ENCODE results near the gene C10orf143.
"Not testable (repeated sequence)": the region's sequence is repeated elsewhere in the genome, so short reads cannot be mapped to it uniquely, and the experiment has no call there.

The C10orf143 gene

DNA sequence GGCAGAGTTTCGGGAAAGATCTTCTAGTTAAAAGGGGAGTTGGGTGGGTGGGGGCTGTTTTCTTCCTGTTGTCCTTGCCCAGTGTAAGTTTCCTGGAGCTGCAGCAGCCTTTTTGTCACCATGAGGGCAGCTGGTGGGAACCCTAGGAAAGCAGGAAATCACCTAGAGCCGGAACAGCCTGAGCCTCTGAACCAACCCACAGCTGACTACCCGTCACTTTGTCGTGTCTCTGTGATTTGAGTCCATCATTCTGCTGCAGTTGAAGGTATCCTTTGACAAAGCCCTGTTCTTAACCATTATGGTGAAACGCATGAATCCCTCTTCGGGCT is 1.2 kb upstream of the C10orf143 start:
- DNase-seq (ENCODE audit: low read depth, low spot score) = no peak

DNA sequence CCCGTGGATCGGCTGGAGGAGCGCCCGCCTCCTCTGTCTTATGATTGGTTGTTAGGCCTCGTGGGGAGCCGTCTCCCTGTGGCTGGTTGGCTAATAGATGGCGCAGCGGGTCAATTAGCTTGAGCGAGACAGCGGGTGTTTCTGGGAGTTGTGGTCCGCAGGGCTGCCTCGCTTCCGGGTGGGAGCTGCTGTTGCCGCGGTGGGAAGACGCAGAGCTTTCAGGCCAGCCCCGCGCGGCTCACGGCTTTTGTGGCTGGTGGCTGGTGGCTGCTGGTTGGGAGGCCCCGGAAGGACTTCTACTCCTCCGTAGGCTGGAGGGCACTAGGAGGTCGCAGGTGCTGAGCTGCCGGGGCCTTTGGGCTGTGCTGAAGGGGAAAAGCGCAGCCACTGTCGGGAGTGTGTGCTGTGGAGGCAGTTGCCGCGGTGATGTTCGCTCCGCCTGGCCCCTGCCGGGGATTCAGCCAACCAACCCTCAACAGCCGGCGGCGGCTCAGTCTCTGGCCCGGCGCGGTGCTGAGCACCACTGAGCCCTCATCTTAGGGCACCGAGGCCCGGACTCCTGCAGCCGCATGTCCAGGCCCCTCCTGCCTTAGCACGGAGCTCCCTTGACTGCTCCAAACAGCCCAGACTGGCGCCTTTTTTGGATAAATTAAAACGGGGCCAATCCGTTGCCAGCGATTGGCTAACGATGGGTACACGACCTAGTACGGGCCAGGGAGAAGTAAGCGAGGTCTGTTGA is 652 bp upstream of the C10orf143 start:
- peak; percentile 90 for DNase-seq (ENCODE audit: low read depth, low spot score)

DNA sequence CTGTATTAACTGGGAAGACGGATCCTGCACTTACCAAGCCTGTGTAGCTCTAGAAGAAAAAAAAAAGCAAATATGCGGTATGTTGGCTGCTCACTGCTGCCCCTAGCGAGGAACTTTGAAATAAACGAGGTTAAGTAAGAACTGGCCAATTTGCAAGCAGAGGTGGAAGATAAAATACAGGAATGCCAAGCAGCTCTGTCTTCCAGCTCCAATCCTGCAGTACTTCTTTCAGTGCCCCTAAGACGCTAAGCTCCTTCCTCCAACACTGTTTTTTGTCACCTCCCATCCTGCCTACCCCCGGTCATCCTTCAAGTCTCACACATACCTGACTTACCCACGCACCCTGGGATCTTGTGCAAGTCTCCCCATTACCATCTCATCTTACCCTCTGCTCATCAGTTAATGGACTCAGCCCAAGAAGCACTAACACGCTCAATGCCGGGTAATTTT is 809 bp downstream of the C10orf143 start:
- peak; percentile 38 for DNase-seq (ENCODE audit: low read depth, low spot score)

DNA sequence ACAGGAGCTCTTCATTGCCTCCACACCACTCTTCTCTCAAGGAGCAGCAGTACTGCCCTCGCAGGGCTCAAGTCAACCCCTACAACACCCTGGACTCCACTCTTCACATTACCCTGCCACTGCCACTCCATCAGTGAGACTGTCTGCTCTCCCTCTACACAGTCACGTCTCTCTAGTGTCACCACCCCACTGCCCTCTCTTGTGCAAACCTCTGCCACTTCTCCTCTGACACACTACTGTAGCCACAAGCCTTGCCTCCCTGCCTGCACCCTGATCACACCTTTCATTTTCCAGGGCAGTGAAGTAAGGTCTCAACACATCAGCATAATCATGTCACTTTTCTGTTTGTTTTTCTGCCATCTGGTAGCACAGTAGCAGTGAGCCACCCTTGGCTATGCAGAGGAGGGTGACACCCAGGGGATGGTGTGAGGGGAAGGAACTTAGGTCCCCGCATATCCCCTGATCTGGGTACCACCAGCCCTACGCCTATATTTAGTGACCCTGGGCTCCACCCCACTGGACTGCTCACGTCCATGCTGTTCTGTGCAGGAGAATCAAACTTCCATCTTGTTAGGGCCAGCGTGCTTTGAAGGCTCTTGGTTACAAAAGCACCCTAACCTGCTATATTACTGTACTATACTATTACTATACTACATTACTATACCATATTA is 1.6 kb downstream of the C10orf143 start:
- DNase-seq (ENCODE audit: low read depth, low spot score) = no peak

DNA sequence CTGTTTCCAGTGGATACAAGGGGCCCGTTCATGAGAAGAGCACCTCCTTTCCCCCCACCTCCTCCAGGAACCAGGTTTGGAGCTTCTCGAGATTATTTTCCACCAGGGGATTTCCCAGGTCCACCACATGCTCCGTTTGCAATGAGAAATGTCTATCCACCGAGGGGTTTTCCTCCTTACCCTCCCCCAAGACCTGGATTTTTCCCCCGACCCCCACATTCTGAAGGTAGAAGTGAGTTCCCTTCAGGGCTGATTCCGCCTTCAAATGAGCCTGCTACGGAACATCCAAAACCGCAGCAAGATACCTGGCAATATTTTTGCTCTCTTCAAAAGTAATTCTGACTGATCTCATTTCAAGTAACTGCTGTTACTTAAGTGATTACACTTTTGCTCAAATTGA is 2.5 kb downstream of the C10orf143 start:
- not testable (repeated sequence) for DNase-seq (ENCODE audit: low read depth, low spot score)

DNA sequence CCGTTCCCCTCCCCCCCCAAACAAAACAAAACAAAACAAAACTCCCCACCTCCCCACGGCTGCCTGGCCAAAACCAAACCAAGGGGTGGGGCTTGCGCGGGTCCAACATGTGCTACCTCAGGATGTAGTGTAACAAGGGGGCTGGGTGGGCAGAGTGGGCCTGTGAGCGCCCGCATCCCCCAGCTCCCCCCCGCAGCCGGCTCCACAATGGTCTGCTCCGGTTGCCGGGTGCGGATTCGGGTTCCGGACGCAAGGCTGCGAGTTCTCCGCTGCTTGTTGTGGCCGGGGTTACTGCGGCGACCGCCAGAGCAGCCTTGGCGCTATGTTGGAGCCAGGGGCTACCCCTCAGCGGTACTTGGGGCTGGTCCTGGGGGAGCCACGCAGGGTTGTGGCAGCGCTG is 4.9 kb downstream of the C10orf143 start:
- peak; percentile 65 for DNase-seq (ENCODE audit: low read depth, low spot score)

DNA sequence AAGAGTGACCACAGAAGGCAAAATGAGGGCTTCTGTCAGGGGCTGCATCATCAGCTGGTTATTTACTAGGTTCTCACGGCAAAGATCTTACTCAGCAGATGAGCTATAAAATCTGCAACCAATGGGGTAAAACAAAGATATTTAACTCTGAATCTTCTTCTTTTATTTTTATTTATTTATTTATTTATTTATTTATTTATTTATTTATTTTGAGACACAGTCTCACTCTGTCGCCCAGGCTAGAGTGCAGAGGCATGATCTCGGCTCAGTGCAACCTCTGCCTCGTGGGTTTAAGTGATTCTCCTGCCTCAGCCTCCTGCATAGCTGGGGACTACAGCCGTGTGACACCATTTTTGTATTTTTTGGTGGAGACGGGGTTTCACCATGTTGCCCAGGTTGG is 11.3 kb downstream of the C10orf143 start:
- no peak for DNase-seq (ENCODE audit: low read depth, low spot score)

DNA sequence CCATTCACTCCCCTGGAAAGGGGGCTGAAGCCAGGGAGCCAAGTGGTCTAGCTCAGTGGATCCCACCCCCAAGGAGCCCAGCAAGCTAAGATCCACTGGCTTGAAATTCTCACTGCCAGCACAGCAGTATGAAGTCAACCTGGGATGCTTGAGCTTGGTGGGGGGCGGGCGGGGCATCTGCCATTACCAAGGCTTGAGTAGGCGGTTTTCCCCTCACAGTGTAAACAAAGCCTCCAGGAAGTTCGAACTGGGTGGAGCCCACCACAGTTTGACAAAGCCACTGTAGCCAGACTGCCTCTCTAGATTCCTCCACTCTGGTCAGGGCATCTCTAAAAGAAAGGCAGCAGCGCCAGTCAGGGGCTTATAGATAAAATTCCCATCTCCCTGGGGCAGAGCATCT is 20.1 kb downstream of the C10orf143 start:
- not testable (repeated sequence) for DNase-seq (ENCODE audit: low read depth, low spot score)

DNA sequence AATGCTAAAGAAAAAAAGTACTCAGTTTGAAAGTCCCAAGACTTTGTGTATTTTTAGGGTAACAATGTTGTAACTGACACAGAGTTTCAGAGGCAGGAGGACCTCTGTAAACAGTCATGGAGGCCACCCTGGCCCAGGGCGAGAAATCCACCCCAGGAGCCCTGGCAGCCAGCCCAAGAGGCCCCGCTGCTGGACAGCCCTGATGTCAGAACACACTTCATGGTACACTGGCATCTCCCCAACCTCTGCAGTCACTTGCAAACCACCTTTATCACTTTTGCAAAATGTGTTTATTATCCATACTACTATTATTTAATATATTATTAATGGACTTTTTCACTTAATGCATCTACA is 30.2 kb downstream of the C10orf143 start:
- no peak for DNase-seq (ENCODE audit: low read depth, low spot score)

DNA sequence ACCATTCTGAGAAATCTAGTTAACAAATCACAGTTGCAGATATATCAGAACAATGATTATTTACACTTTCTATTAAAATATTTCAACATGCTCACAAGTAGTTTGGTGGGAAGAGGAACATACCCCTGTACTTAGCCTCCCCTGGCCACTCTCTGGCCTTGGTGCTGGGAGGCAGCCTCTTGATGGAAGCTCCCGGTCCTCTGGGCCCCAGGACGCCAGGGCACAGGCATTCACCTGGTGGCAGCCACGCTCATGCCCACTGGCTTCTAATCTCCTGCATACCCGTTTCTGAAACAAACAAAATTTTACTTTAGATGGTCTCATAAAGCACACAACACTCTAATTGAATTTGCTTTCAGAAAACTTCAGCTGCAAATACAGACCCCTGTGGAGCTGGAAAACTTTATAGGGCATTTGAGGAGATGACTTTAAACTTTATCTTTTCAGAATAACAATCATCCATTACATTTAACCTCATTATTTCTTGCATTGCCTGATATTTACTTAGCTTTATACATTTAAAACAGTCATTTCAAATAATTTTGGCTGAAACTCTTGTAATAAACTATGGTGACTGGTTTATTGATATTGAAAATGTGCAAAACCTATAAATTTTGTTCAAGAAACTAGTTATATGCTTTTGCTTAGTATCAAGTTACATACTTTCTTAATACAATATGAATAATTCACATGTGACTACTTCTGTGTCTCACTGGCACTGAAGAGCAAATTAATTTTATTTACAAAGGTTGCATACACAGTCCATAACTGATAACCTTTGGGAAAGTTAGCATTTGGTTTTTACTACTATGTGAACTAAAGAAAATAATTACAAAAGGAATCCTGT is 30.8 kb downstream of the C10orf143 start:
- no peak for DNase-seq (ENCODE audit: low read depth, low spot score)

DNA sequence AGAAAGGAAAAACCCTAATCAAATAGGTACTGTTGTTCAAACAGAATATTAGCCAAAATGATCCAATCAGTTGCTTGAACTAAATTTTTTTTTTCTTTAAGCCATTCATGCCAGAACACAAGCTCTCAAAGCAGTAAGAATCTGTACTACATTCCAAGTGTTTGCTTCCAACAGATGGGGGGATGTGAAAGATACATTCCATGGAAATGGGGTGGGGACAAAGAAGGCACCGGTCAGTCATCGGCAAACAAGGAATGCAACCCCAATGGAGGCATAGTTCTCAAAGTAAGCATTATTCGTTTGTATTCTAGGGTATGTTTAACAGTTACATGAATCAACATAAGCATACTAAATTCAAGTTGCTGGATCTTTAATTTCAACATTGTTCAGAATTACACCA is 32.5 kb downstream of the C10orf143 start:
- peak; percentile 3 for DNase-seq (ENCODE audit: low read depth, low spot score)

DNA sequence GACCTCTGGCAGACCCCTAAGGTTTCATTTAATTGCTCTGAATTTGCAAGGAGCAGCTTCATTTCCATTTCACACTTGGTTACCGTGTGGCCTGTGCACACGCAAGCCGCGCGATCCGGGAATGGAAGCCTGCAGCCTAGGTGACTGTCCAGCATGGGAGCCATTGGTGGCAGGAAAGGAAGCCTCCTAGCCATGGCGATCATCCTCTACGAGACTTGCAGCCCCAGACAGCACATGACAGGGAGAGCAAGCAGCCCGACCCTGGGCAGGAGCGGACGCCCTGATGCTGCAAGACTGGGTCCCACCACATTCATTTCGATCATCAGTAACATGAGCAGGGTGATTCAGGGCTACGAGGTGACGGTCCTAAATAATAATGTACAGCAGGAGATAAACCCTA is 33.9 kb downstream of the C10orf143 start:
- DNase-seq (ENCODE audit: low read depth, low spot score) = no peak

DNA sequence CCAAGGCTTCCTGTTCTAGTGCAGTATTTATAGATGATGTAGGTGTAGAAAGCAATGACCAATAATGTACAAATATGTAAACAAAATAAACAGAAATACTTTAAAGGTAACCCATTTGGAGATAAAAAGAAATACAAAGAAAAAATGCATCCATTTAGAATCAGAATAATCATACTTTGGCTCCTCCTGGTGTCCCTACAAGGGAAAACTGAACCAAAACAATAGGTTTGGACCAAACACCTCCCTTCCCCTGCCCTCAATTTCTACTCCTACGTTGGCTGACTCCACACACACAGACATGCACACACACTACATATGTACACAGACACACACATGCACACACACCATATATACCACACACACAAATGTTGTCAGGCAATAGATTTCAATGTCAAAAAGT is 36.0 kb downstream of the C10orf143 start:
- DNase-seq (ENCODE audit: low read depth, low spot score) = no peak

DNA sequence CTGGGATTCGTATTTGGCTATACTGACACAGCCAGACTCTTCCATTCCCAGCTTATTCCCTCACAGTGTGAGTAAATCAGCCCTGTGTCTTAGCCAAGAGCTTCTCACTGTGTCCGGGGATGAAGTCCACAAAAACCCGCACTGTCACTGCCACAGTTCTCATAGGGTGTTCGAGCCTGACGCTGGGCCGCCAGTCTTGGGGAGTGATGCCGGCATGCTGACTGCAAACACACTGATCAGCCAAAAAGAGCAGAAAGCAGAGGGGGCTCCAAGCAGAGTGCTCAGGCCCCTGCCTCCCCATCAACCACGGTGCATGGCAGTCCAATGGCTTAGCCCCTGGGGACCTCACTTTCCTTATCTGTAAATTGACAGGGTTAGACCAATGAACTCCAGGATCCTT is 36.7 kb downstream of the C10orf143 start:
- no peak for DNase-seq (ENCODE audit: low read depth, low spot score)

DNA sequence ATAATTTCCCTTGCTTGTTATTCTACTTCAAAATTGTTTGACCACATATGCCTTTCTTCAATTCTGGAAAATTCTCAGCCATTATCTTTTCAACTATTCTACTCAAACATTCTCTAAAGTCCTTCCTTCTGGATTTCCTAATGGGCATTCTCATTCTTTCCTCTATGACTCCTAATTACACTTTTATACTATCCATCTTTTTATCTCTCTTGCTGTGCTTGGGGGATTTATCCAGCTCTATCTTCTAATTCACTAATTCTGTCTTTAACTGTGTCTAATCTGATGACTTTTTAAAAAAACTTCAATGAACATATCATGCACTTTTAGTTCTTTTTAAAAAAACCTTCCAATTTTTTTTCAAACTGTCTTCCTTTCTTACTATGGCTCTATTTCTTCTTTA is 38.4 kb downstream of the C10orf143 start:
- no peak for DNase-seq (ENCODE audit: low read depth, low spot score)

DNA sequence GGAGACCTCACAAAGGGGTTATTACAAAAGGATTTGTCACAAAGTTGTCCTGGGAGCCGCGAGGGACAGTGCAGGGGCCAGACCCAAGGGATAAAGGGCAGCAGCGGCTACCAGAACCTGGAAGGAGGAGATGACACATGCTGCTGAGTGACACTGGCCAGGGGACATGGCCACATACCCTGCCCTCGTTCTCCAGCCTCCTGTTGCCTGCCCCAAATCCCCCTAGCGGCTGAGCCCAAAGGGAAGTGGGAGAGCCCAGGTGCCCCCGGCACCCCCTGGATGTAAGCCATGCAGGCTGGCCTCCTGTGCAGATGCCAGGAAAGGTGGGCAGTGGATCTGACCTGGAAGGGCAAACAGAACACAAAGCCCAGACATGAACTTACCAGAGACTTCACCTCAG is 42.7 kb downstream of the C10orf143 start:
- DNase-seq (ENCODE audit: low read depth, low spot score) = no peak

DNA sequence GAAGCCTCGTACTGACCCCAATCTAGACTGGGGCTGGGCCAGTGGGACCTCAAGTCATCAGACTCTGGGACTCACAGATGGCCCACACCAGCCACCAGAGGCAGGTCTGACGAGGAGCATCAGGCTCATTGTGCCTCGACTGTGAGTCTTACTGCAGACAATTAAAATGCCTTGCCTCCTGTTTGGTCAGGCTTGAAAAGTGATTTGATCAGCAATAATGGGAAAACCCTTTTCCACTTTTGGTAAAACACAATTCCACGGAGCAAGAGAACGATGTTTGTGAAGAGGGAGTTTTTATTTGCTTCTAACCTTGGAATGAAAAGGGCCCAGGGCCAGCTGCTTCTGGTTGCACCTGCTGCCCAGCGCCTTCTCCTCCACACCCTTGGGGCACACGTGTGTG is 43.9 kb downstream of the C10orf143 start:
- no peak for DNase-seq (ENCODE audit: low read depth, low spot score)

DNA sequence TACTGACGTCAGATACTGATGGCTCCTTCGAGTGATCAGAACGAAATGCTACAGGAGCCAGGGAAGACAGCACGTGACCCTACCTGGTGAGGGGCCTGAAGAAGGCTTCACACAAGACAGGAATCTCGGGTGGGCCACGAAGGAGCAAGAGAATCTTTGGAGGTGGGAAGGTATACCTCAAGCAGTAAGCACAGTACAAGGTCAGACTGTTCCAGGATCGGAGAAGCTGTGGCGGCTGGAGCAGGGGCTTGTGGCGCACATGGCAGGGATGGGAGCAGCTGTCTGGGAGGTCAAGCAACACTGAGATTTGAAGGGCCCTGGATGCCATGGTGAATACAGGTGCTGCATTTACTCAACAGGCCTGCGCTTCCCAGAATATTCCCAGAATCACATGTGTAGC is 45.4 kb downstream of the C10orf143 start:
- DNase-seq (ENCODE audit: low read depth, low spot score) = no peak

DNA sequence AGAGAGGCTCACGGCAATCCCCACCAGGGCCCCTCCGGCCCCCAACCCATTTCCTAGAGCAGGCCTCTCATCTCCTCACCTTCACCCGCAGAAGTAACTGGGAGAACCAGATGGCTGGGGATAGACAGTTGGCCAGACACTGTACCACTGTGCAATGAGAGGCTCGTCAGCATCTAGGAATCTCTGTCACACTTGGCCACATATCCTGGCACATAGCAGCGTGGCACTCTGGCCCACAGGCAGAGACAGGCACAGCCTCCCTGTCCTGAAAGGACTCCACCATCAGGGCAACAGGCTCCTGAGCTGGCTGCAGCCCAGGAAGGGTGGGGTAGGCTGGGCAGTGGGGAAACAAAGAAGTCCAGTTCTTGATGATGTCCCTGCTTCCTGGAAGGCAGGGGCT is 45.8 kb downstream of the C10orf143 start:
- DNase-seq (ENCODE audit: low read depth, low spot score) = no peak

DNA sequence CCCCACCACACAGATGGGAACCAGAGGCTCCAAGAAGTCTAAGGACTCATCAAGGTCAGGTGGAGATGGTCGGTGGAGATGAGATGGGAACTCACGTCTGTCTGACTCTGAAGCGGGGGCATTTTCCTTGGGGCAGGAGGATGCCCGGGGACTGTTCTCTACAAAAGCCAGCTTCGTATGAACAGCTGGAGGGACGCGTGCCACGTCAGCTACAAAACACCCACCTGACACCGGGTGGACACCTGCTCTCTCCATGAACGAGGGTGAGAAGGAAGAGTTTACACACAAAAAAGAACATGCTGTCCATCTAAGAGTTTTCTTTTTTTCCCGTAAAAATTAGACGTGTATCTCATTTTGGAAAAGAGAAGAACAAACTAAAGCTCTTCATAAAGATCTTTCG is 47.7 kb downstream of the C10orf143 start:
- no peak for DNase-seq (ENCODE audit: low read depth, low spot score)

DNA sequence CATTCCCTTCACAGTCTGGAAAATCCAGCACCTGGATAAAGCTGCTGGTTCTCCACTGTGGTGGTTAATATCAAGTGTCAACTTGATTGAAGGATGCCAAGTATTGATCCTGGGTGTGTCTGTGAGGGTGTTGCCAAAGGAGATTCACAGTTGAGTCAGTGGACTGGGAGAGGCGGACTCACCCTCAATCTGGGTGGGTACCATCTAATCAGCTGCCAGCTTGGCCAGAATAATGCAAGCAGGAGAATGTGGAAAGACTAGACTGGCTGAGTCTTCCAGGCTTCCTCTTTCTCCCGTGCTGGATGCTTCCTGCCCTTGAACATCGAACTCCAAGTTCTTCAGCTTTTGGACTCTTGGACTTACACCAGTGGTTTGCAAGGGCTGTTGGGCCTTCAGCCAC is 48.4 kb downstream of the C10orf143 start:
- DNase-seq (ENCODE audit: low read depth, low spot score) = no peak

DNA sequence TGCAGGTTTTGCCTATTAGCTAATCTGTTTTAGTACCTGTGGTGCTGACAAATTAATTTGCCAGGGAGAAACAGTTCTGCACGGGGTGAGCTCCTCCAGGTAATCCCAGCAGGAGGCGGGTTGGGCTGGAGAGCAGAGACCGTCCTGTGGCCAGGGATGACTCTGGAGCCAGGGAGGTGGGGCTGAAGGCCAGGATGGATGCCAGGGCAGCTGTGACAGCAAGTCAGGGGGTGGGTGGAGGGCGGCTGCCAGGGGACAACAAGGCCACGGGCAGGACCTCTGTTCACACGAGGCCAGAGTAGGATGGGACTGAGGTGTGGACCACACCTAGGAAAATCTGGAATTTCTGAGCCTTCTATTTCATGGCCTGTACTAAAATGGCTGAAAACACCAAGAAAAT is 48.9 kb downstream of the C10orf143 start:
- DNase-seq (ENCODE audit: low read depth, low spot score) = no peak

DNA sequence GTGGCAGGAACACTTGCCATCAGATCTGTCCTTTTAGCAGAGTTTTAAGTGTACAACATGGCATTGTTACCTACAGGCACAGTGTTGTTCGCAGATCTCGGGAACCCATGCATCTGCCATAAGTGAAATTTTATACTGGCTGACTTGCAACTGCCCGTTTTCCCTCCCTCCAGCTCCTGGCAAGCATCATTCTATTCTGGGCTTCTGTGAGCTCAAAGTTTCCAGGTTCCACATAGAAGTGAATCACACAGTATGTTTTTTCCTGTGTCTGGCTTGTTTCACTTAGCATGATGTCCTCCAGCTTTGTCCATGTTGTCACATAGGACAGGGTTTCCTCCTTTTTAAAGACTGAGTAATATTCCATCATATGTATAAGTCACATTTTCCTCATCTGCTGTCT is 56.6 kb downstream of the C10orf143 start:
- no peak for DNase-seq (ENCODE audit: low read depth, low spot score)
